ENCODE measurements around the gene DLGAP1.

DNA sequence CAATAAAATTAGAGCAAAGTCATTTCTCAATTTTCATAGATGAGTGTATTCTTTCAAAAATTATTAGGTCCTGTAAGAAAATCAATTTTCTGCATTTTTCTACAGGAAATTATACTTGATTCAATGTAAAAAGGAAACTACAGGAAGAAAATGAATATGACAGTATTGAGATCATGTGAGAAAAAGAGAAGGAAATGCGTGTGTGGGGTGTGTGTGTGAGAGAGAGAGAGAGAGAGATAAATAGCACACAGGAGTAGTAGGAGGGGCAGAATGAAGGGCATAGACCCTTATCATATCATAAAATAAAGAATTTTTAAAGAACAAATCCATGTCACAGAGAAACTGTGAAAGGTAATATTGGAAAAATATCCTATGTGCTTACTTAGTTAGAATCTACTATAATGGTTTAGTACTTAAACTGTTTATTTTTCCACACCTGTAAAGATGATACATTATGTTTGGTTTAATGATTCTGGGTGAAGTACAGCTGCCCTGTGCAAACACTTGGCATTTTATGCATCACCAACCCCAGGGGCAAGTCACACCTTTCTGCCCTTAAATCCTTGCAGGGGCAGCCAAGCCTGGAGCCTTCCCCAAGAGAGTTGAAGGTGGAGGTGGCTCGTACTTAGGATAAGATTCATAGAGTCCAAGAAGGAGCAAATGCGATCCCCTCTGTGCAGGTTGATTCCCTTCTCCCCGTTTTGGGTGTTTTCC is 728.7 kb downstream of the DLGAP1 start:
- TF ChIP-seq ZNF302 (tag by site-specific recombination; IDR thresholded peaks at IDR 0.05; ENCODE audit: low read depth) (no peak), ZNF629 (tag by site-specific recombination; IDR thresholded peaks at IDR 0.05) (no peak), ZNF660 (tag by site-specific recombination; IDR thresholded peaks at IDR 0.05) (no peak), SETDB1 (IDR thresholded peaks at IDR 0.05; ENCODE audit: insufficient read length, low read length) (no peak), ZNF561 (tag by site-specific recombination; IDR thresholded peaks at IDR 0.05; ENCODE audit: borderline replicate concordance) (no peak), ZFP69B (tag by site-specific recombination; IDR thresholded peaks at IDR 0.05) (no peak), MEIS1 (CRISPR knock-in tag; IDR thresholded peaks at IDR 0.05; ENCODE audit: borderline replicate concordance) (no peak), ZNF473 (tag by site-specific recombination; IDR thresholded peaks at IDR 0.05) (no peak)
- TF ChIP-seq, protein P1, sequence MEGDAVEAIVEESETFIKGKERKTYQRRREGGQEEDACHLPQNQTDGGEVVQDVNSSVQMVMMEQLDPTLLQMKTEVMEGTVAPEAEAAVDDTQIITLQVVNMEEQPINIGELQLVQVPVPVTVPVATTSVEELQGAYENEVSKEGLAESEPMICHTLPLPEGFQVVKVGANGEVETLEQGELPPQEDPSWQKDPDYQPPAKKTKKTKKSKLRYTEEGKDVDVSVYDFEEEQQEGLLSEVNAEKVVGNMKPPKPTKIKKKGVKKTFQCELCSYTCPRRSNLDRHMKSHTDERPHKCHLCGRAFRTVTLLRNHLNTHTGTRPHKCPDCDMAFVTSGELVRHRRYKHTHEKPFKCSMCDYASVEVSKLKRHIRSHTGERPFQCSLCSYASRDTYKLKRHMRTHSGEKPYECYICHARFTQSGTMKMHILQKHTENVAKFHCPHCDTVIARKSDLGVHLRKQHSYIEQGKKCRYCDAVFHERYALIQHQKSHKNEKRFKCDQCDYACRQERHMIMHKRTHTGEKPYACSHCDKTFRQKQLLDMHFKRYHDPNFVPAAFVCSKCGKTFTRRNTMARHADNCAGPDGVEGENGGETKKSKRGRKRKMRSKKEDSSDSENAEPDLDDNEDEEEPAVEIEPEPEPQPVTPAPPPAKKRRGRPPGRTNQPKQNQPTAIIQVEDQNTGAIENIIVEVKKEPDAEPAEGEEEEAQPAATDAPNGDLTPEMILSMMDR (tag by site-specific recombination; IDR thresholded peaks at IDR 0.05) = no peak
